IMR-90 (cell line): ENCODE results near the gene CCKAR.

ENCODE experiments used
- BHLHE40 ChIP-seq: fragments of 150-350 bp; IDR thresholded peaks from 2 replicates; pipeline ENCODE4 v1.6.1; 2016; ENCODE audit warnings: mild to moderate bottlenecking, low read depth, low read length
- CHD1 ChIP-seq: IDR thresholded peaks from 2 replicates; pipeline ENCODE4 v1.6.1; 2012; ENCODE audit warnings: low read depth, low read length, improper control_type of control experiment
- CTCF ChIP-seq: conservative IDR thresholded peaks from 2 replicates; pipeline ENCODE4 v1.5.1; 2012; ENCODE audit warnings: mild to moderate bottlenecking, low read depth, low read length, improper control_type of control experiment
- MAFK ChIP-seq: IDR thresholded peaks from 2 replicates; pipeline ENCODE4 v1.6.1; 2012; ENCODE audit warnings: low read depth, low read length, improper control_type of control experiment
- POLR2A ChIP-seq: IDR thresholded peaks from 2 replicates; pipeline ENCODE4 v1.6.1; 2012; ENCODE audit warnings: mild to moderate bottlenecking, low read depth, low read length
- RAD21 ChIP-seq: IDR thresholded peaks from 2 replicates; pipeline ENCODE4 v1.6.1; 2012; ENCODE audit warnings: low read length, improper control_type of control experiment
- RFX5 ChIP-seq: IDR thresholded peaks from 2 replicates; pipeline ENCODE4 v1.8.0; 2012; ENCODE audit warnings: low read depth, mild to moderate bottlenecking, low read length, moderate library complexity

- no peak for TF ChIP-seq CTCF
- no peak for TF ChIP-seq CHD1
- TF ChIP-seq BHLHE40 = no peak
- TF ChIP-seq RAD21 = no peak
- no peak for TF ChIP-seq POLR2A
- TF ChIP-seq RFX5 = no peak
- TF ChIP-seq MAFK = no peak
Observed at GRCh38 chr4:26507286-26507685, 17.0 kb upstream of the CCKAR start.
